GM18907 (cell line): Measurements from ENCODE around the gene USP15.
"Not testable (repeated sequence)": the region's sequence is repeated elsewhere in the genome, so short reads cannot be mapped to it uniquely, and the experiment has no call there.

ENCODE experiments used
- ATAC-seq: cut with Tn5 transposase; IDR thresholded peaks from one replicate; pipeline ENCODE4 v1.9.1; 2021; ENCODE audit warnings: mild to moderate bottlenecking, moderate library complexity; ENCODE audit not compliant: unreplicated experiment

The USP15 gene

DNA sequence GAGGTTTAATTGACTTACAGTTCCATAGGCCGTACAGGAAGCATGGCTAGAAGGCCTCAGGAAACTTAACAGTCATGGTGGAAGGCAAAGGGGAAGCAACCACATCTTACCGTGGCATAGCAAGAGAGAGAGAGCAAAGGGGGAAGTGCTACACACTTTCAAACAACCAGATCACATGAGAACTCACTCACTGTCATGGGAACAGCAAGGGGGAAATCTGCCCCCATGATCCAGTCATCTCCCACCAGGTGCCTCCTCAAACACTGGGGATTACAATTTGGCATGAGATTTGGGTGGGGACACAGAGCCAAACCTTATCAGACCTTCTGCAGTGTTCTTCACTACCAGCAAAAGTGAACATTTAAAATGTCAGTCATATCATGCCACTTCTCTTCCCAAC is 58.9 kb downstream of the USP15 start:
- ATAC-seq, result no peak

DNA sequence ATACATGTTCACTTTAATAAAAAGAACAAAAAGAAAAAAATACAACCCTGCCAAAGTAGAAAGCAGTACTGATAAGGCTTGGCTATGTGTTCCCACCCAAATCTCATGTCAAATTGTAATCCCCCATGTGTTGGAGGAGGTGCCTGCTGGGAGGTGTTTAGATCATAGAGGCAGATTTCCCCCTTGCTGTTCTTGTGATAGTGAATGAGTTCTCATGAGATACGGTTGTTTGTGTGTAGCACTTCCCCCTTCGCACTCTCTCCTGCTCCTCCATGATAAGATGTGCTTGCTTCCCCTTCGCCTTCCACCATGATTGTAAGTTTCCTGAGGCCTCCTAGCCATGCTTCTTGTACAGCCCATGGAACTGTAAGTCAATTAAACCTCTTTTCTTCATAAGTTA is 59.9 kb downstream of the USP15 start:
- no peak for ATAC-seq

DNA sequence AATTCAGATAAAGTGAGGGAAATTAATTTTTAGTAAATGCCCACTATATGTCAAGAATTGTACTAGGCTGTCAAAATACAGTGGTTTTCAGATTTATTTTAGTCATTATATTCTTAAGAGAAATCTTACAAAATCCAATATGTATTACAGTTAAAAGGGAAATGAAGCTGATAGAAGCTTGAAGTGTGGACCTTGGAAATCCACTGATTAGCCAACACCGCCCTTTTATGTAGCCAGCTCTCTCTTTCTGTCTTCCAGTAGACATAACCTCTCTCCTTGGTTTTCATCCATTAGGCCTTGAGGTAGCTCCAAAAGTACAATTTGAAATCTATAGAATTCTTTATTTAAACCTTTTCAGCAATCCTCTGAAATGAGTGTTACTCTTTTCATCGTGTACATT is 63.2 kb downstream of the USP15 start:
- no peak for ATAC-seq

- no peak for ATAC-seq
Observed at GRCh38 chr12:62328296-62328921, 68.2 kb downstream of the USP15 start.

GRCh38 chr12:62331306-62331705 is 71.1 kb downstream of the USP15 start:
- ATAC-seq, result peak; percentile 67

GRCh38 chr12:62332598-62332997 is 72.4 kb downstream of the USP15 start:
- no peak for ATAC-seq

- no peak for ATAC-seq
Observed at GRCh38 chr12:62335057-62335456, 74.9 kb downstream of the USP15 start.

DNA sequence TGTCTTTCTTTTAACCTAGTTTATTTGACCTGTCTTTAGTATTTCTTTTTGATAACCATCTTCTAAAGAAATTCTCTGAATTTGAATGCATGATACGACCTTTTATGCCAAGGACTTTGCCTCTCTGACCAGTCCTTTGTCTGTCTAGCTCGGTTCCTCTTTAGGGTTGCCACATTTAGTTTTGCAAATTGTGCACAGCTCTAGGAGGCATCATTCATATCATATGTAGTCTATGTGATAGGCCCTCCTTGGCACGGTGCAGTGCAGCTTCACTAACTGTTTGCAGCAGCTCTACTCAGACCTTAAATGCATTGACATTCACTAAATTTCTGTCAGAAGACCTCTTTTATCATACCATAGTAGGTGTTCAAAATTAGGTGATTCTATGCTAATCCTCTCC is 75.6 kb downstream of the USP15 start:
- ATAC-seq, result no peak

GRCh38 chr12:62337643-62338042 is 77.4 kb downstream of the USP15 start:
- not testable (repeated sequence) for ATAC-seq

DNA sequence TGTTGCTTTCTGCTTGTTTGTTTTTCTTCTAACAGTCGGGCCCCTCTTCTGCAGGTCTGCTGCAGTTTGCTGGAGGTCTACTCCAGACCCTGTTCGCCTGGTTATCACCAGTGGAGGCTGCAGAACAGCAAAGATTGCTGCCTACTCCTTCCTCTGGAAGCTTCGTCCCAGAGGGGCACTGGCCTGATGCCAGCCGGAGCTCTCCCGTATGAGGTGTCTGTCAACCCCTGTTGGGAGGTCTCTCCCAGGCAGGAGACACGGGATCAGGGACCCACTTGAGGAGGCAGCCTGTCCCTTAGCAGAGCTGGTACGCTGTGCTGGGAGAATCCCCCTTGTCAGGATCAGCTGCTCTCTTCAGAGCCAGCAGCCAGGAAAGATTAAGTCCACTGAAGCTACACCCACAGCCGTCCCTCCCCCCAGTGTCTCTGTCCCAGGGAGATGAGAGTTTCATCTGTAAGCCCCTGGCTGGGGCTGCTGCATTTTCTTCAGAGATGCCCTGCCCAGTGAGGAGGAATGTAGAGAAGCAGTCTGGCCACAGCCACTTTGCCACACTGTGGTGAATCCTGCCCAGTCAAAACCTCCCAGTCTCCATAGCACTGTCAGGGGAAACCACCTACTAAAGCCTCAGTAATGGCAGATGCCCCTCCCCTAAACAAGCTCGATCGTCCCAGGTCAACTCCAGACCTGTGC is 82.6 kb downstream of the USP15 start:
- not testable (repeated sequence) for ATAC-seq

- not testable (repeated sequence) for ATAC-seq
Observed at GRCh38 chr12:62343304-62344120, 83.3 kb downstream of the USP15 start.

GRCh38 chr12:62344731-62345556 is 84.7 kb downstream of the USP15 start:
- not testable (repeated sequence) for ATAC-seq

DNA sequence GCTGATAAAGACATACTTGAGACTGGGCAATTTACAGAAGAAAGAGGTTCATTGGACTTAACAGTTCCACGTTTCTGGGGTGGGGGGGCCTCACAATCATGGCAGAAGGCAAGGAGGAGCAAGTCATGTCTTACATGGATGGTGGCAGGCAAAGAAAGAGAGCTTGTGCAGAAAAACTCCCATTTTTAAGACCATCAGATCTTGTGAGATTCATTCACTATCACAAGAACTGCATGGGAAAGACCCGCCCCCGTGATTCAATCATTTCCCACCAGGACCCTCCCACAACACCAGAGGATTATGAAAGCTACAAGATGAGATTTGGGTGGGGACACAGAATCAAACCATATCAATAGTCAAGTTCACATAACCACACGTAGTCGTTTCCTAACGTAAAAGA is 85.5 kb downstream of the USP15 start:
- ATAC-seq, result no peak

DNA sequence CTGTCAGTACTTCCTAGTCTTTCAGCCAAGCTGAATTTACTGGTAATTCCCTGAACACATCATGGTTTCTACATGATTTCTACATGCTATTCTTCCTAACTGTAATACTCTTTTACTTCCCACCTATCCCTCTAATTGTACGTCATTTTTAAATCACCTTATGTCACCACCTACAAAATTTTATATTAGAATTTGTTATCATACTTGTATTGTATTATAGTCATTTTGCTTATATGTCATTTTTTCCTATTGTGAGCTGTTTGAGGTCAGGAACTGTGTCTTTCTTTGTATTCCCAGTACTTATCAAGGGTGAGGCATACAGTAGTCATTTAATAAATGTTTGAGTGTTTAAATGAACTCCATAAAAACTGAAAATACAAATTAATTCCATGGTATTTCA is 86.6 kb downstream of the USP15 start:
- ATAC-seq, result no peak

- no peak for ATAC-seq
Observed at GRCh38 chr12:62347922-62348650, 87.9 kb downstream of the USP15 start.

DNA sequence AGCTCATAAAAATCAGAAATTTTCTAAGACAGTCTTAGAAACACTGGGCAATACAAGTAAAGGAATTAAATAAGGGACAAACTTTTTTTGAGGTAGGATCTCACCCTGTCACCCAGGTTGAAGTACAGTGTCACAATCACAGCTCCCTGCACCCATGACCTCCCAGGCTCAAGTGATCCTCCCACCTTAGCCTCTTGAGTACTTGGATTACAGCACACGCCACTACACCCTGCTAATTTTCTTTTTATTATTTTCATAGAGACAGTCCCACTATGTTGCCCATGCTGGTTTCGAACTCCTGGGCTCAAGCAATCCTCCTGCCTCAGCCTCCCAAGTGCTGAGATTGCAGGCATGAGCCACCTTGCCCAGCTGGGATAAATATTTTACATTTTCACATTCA is 90.3 kb downstream of the USP15 start:
- ATAC-seq, result no peak

GRCh38 chr12:62351326-62351725 is 91.1 kb downstream of the USP15 start:
- no peak for ATAC-seq

- no peak for ATAC-seq
Observed at GRCh38 chr12:62361048-62361447, 100.8 kb downstream of the USP15 start.

GRCh38 chr12:62363506-62363905 is 103.3 kb downstream of the USP15 start:
- ATAC-seq, result no peak

- not testable (repeated sequence) for ATAC-seq
Observed at GRCh38 chr12:62364697-62365096, 104.5 kb downstream of the USP15 start.
